Trophoblast cell (in vitro differentiated cells and primary cell): Measurements from ENCODE around the gene SIGLEC11.

Experiments used
- DNase-seq, 2 donors: peaks; one replicate each; pipeline ENCODE4 v3.0.0-alpha.2; 2016
- H2AFZ ChIP-seq: 2 replicates; pipeline ENCODE4 v1.6.1; 2013; ENCODE audit warnings: low read length, moderate library complexity, mild to moderate bottlenecking; ENCODE audit not compliant: insufficient read depth, poor library complexity
- H2AK5ac ChIP-seq: 2 replicates; pipeline ENCODE4 v1.6.1; 2013; ENCODE audit warnings: mild to moderate bottlenecking, low read length
- H2BK120ac ChIP-seq: 2 replicates; pipeline ENCODE4 v1.6.1; 2013; ENCODE audit warnings: low read length, mild to moderate bottlenecking, moderate library complexity; ENCODE audit not compliant: insufficient read depth, poor library complexity
- H2BK12ac ChIP-seq: 2 replicates; pipeline ENCODE4 v1.6.1; 2013; ENCODE audit warnings: mild to moderate bottlenecking, low read length, moderate library complexity
- H2BK5ac ChIP-seq: 2 replicates; pipeline ENCODE4 v1.6.1; 2013; ENCODE audit warnings: low read length, low read depth, moderate library complexity, mild to moderate bottlenecking; ENCODE audit not compliant: poor library complexity
- H3K14ac ChIP-seq: 2 replicates; pipeline ENCODE4 v1.6.1; 2013; ENCODE audit warnings: mild to moderate bottlenecking, low read length
- H3K18ac ChIP-seq: 2 replicates; pipeline ENCODE4 v1.6.1; 2013; ENCODE audit warnings: mild to moderate bottlenecking, low read length
- H3K23ac ChIP-seq: 2 replicates; pipeline ENCODE4 v1.6.1; 2013; ENCODE audit warnings: low read length
- H3K27ac ChIP-seq: 2 replicates; pipeline ENCODE4 v1.5.1; 2013; ENCODE audit warnings: low read depth, mild to moderate bottlenecking, inconsistent platforms, low read length, moderate library complexity
- H3K27me3 ChIP-seq: 2 replicates; pipeline ENCODE4 v1.6.1; 2013; ENCODE audit warnings: inconsistent platforms, mild to moderate bottlenecking, low read length, moderate library complexity; ENCODE audit not compliant: insufficient read depth
- H3K36me3 ChIP-seq, 2 experiments: 1 replicate in 1 of 2; 2 replicates in 1 of 2; pipeline ENCODE4 v1.6.1; 2013; ENCODE audit warnings: low read length in 2 of 2, mild to moderate bottlenecking in 2 of 2, moderate library complexity in 1 of 2; ENCODE audit not compliant: insufficient read depth in 2 of 2, control insufficient read depth in 1 of 2
- H3K4ac ChIP-seq: 2 replicates; pipeline ENCODE4 v1.6.1; 2013; ENCODE audit warnings: low read depth, mild to moderate bottlenecking, low read length, moderate library complexity
- H3K4me1 ChIP-seq, 2 experiments: 1 replicate in 1 of 2; 2 replicates in 1 of 2; pipeline ENCODE4 v1.6.1; 2013; ENCODE audit warnings: low read length in 2 of 2, mild to moderate bottlenecking in 2 of 2, moderate library complexity in 1 of 2; ENCODE audit not compliant: insufficient read depth in 2 of 2, control insufficient read depth in 1 of 2
- H3K4me2 ChIP-seq: 2 replicates; pipeline ENCODE4 v1.6.1; 2013; ENCODE audit warnings: inconsistent platforms, mild to moderate bottlenecking, low read length, moderate library complexity
- H3K4me3 ChIP-seq: 2 replicates; pipeline ENCODE4 v1.5.1; 2013; ENCODE audit warnings: mild to moderate bottlenecking, low read depth, low read length, inconsistent platforms
- H3K79me1 ChIP-seq: one replicate; pipeline ENCODE4 v1.6.1; 2013; ENCODE audit warnings: low read length
- H3K79me2 ChIP-seq: 2 replicates; pipeline ENCODE4 v1.6.1; 2013; ENCODE audit warnings: low read length, mild to moderate bottlenecking; ENCODE audit not compliant: control insufficient read depth, insufficient read depth, poor library complexity
- H3K9ac ChIP-seq: 2 replicates; pipeline ENCODE4 v1.6.1; 2013; ENCODE audit warnings: mild to moderate bottlenecking, low read length
- H3K9me3 ChIP-seq: 2 replicates; pipeline ENCODE4 v1.6.1; 2013; ENCODE audit warnings: low read depth, mild to moderate bottlenecking, control low read depth, inconsistent platforms, low read length; ENCODE audit not compliant: insufficient read depth
- H4K12ac ChIP-seq: 2 replicates; pipeline ENCODE4 v1.6.1; 2013; ENCODE audit warnings: low read depth, mild to moderate bottlenecking, low read length, moderate library complexity
- H4K8ac ChIP-seq: 2 replicates; pipeline ENCODE4 v1.6.1; 2013; ENCODE audit warnings: low read depth, mild to moderate bottlenecking, low read length, moderate library complexity
- H4K91ac ChIP-seq: one replicate; pipeline ENCODE4 v1.6.1; 2013; ENCODE audit warnings: low read depth, mild to moderate bottlenecking, low read length, moderate library complexity
- WGBS: extraction: QIAGEN DNeasy Blood & Tissue Kit; methylation state at CpG from one replicate; pipeline ENCODE4 v1.1.7; 2013; ENCODE audit warnings: missing lambda C conversion rate; ENCODE audit not compliant: insufficient read length, insufficient coverage; ENCODE audit errors: extremely low coverage; 5-methylcytosine and 5-hydroxymethylcytosine counted together

Gene SIGLEC11

GRCh38 chr19:49976496-49976895 lies 15.5 kb upstream of the SIGLEC11 start:
- no CpG with 5 or more reads among the region's 3 CpGs for WGBS
- no peak overlapping the region for H3K27ac ChIP-seq

GRCh38 chr19:49975051-49975450 lies 14.1 kb upstream of the SIGLEC11 start:
- no CpG with 5 or more reads among the region's 7 CpGs for WGBS
- DNase-seq = no peak
- Histone ChIP-seq H2BK120ac (no peak overlapping the region), H3K79me2 (no peaks in the 10 kb centered on the region), H4K12ac (no peak overlapping the region), H3K23ac (no peak overlapping the region), H3K79me1 (no peaks in the 10 kb centered on the region), H4K91ac (no peak overlapping the region), H2AFZ (no peak overlapping the region), H2AK5ac (no peak overlapping the region), H3K4me1 (no peaks in the 10 kb centered on the region), H3K14ac (no peak overlapping the region), H3K9ac (no peak overlapping the region), H3K27me3 (no peaks in the 10 kb centered on the region), H2BK12ac (no peak overlapping the region), H3K18ac (no peak overlapping the region), H3K4ac (no peak overlapping the region), H3K27ac (no peak overlapping the region), H3K9me3 (peaks cover 2% of the 10 kb centered on the region), H3K4me3 (no peak overlapping the region), H4K8ac (no peak overlapping the region), H3K4me2 (no peak overlapping the region), H2BK5ac (no peak overlapping the region), H3K36me3 (peaks cover 3 to 18% of the 10 kb centered on the region in 2 experiments)

More at GRCh38 chr19:49976496-49976895, 15.5 kb upstream of the SIGLEC11 start:
- H4K12ac ChIP-seq = no peak overlapping the region
- H3K4me2 ChIP-seq = no peak overlapping the region
- H3K18ac ChIP-seq = no peak overlapping the region
- H2AFZ ChIP-seq = no peak overlapping the region
- H3K79me1 ChIP-seq = no peaks in the 10 kb centered on the region
- no peak overlapping the region for H3K9ac ChIP-seq
- H3K36me3 ChIP-seq = peaks cover 3 to 20% of the 10 kb centered on the region in 2 experiments
- H2AK5ac ChIP-seq = no peak overlapping the region
- no peak overlapping the region for H4K91ac ChIP-seq
- DNase-seq = peak in 1 of 2 donors; percentile 25
- H3K4ac ChIP-seq = no peak overlapping the region
- no peaks in the 10 kb centered on the region for H3K4me1 ChIP-seq
- no peak overlapping the region for H3K23ac ChIP-seq
- H2BK5ac ChIP-seq = no peak overlapping the region
- H3K79me2 ChIP-seq = no peaks in the 10 kb centered on the region
- H3K4me3 ChIP-seq = no peak overlapping the region
- H3K14ac ChIP-seq = no peak overlapping the region
- no peak overlapping the region for H2BK120ac ChIP-seq
- no peak overlapping the region for H2BK12ac ChIP-seq
- peaks cover 2% of the 10 kb centered on the region for H3K9me3 ChIP-seq
- H4K8ac ChIP-seq = no peak overlapping the region
- no peaks in the 10 kb centered on the region for H3K27me3 ChIP-seq

GRCh38 chr19:49973987-49974386 lies 13.0 kb upstream of the SIGLEC11 start:
- no peak overlapping the region for H3K4ac ChIP-seq
- no peak overlapping the region for H2BK120ac ChIP-seq
- H4K8ac ChIP-seq = no peak overlapping the region
- no peak for DNase-seq
- peaks cover 2% of the 10 kb centered on the region for H3K9me3 ChIP-seq
- no peak overlapping the region for H3K4me3 ChIP-seq
- no peak overlapping the region for H4K12ac ChIP-seq
- no peak overlapping the region for H3K4me2 ChIP-seq
- no peak overlapping the region for H3K9ac ChIP-seq
- H3K27ac ChIP-seq = no peak overlapping the region
- H3K14ac ChIP-seq = no peak overlapping the region
- H2BK5ac ChIP-seq = no peak overlapping the region
- H3K79me1 ChIP-seq = no peaks in the 10 kb centered on the region
- H4K91ac ChIP-seq = no peak overlapping the region
- no peaks in the 10 kb centered on the region for H3K79me2 ChIP-seq
- H3K36me3 ChIP-seq = peaks cover 3 to 17% of the 10 kb centered on the region in 2 experiments
- H3K18ac ChIP-seq = no peak overlapping the region
- no peak overlapping the region for H2AFZ ChIP-seq
- H3K4me1 ChIP-seq = no peaks in the 10 kb centered on the region
- peak overlapping the region; percentile 85 for H3K23ac ChIP-seq
- WGBS = no CpG with 5 or more reads among the region's 18 CpGs
- no peak overlapping the region for H2BK12ac ChIP-seq
- H3K27me3 ChIP-seq = no peaks in the 10 kb centered on the region
- H2AK5ac ChIP-seq = no peak overlapping the region

- no peak overlapping the region for H2BK12ac ChIP-seq
Measured at GRCh38 chr19:49972841-49973240, 11.9 kb upstream of the SIGLEC11 start.

More at GRCh38 chr19:49972841-49973240, 11.9 kb upstream of the SIGLEC11 start:
- Histone ChIP-seq H3K79me2 (no peaks in the 10 kb centered on the region), H3K4me2 (no peak overlapping the region), H3K79me1 (no peaks in the 10 kb centered on the region), H3K18ac (no peak overlapping the region), H4K12ac (no peak overlapping the region), H3K14ac (no peak overlapping the region), H3K27me3 (no peaks in the 10 kb centered on the region), H2BK120ac (no peak overlapping the region), H3K4ac (no peak overlapping the region), H3K4me1 (no peaks in the 10 kb centered on the region), H4K8ac (no peak overlapping the region), H3K36me3 (peaks cover 2 to 10% of the 10 kb centered on the region in 2 experiments), H3K23ac (peak overlapping the region; percentile 8), H2AFZ (no peak overlapping the region), H2BK5ac (no peak overlapping the region), H4K91ac (no peak overlapping the region), H3K9ac (no peak overlapping the region), H3K27ac (no peak overlapping the region), H3K9me3 (peaks cover 2% of the 10 kb centered on the region), H3K4me3 (no peak overlapping the region), H2AK5ac (no peak overlapping the region)
- DNase-seq = no peak
- WGBS = no CpG with 5 or more reads among the region's 6 CpGs
